CD14-positive monocyte (primary cell): ENCODE measurements around the gene TMEM237. TPM values are rescaled to one million over a fixed set of nuclear protein-coding genes. Genes with fewer than 3 reads are reported as not detected.

ENCODE experiments used
- DNase-seq, 3 donors: peaks; one replicate each; pipeline ENCODE4 v3.0.0-alpha.2; 2011 to 2022
- H2AFZ ChIP-seq: 2 replicates; pipeline ENCODE4 v1.6.0; 2012; ENCODE audit warnings: mild to moderate bottlenecking, low read depth, low read length, inconsistent platforms; ENCODE audit not compliant: insufficient read depth, poor library complexity, severe bottlenecking
- H3K27ac ChIP-seq, 2 donors: 1 replicate in 1 of 2; 2 replicates in 1 of 2; pipeline ENCODE4 v1.5.1; 2012 to 2013; ENCODE audit warnings: low read length in 2 of 2, control low read depth in 1 of 2, inconsistent platforms in 1 of 2, low read depth in 1 of 2, mild to moderate bottlenecking in 1 of 2
- H3K27me3 ChIP-seq, 2 donors: one replicate each; pipeline versions ENCODE4 v1.6.0 to v1.6.1; 2011 to 2013; ENCODE audit warnings: low read length in 2 of 2; ENCODE audit not compliant: control insufficient read depth in 2 of 2, insufficient read depth in 2 of 2
- H3K36me3 ChIP-seq, 2 donors: replicated peaks in 1 of 2; 1 replicate in 1 of 2; 2 replicates in 1 of 2; pipeline versions ENCODE4 v1.5.1 to v1.6.1; 2012 to 2013; ENCODE audit warnings: low read length in 2 of 2, control low read depth in 1 of 2, inconsistent platforms in 1 of 2, mild to moderate bottlenecking in 1 of 2; ENCODE audit not compliant: insufficient read depth in 2 of 2, control insufficient read depth in 1 of 2
- H3K4me1 ChIP-seq, 2 donors: 1 replicate in 1 of 2; 2 replicates in 1 of 2; pipeline versions ENCODE4 v1.5.1 to v1.6.1; 2012 to 2013; ENCODE audit warnings: low read length in 2 of 2, control low read depth in 1 of 2, inconsistent platforms in 1 of 2, mild to moderate bottlenecking in 1 of 2, moderate library complexity in 1 of 2; ENCODE audit not compliant: insufficient read depth in 2 of 2, control insufficient read depth in 1 of 2
- H3K4me2 ChIP-seq: replicated peaks from 2 replicates; pipeline ENCODE3; 2012; ENCODE audit warnings: low read length, moderate library complexity, mild to moderate bottlenecking; ENCODE audit not compliant: poor library complexity, severe bottlenecking; ENCODE audit errors: extremely low read depth
- H3K4me3 ChIP-seq, 3 experiments: fragments of 200-600 bp in 1 of 3; sonication (generic) in 1 of 3; replicated peaks in 1 of 3; 1 replicate in 2 of 3; 2 replicates in 1 of 3; pipeline ENCODE4 v1.5.1; 2011 to 2013; ENCODE audit warnings: low read length in 3 of 3, mild to moderate bottlenecking in 3 of 3, control low read depth in 2 of 3, low read depth in 2 of 3, inconsistent platforms in 1 of 3, moderate library complexity in 1 of 3
- H3K79me2 ChIP-seq: 2 replicates; pipeline ENCODE4 v1.6.0; 2012; ENCODE audit warnings: mild to moderate bottlenecking, control low read depth, inconsistent platforms, low read length, moderate library complexity; ENCODE audit not compliant: insufficient read depth
- H3K9ac ChIP-seq: 2 replicates; pipeline ENCODE4 v1.6.0; 2017; ENCODE audit warnings: low read length, mild to moderate bottlenecking; ENCODE audit not compliant: insufficient read depth, poor library complexity, severe bottlenecking
- H3K9me3 ChIP-seq, 2 donors: replicated peaks in 1 of 2; 1 replicate in 1 of 2; 2 replicates in 1 of 2; pipeline versions ENCODE4 v1.5.1 to v1.6.1; 2012 to 2013; ENCODE audit warnings: low read length in 2 of 2, control low read depth in 1 of 2; ENCODE audit not compliant: control insufficient read depth in 1 of 2, insufficient read depth in 1 of 2
- H4K20me1 ChIP-seq: 2 replicates; pipeline ENCODE4 v1.6.0; 2012; ENCODE audit warnings: mild to moderate bottlenecking, low read length, control low read depth, moderate library complexity; ENCODE audit not compliant: insufficient read depth
- H3K27ac Mint-ChIP-seq, 7 donors: one replicate each; pipeline ENCODE4 v1.8.0; 2020; ENCODE audit warnings: mild to moderate bottlenecking in 7 of 7, mixed read lengths in 7 of 7, moderate library complexity in 6 of 7, inconsistent platforms in 2 of 7
- H3K27me3 Mint-ChIP-seq, 3 donors: one replicate each; pipeline ENCODE4 v1.8.0; 2021 to 2022; ENCODE audit warnings: low read depth in 3 of 3, mild to moderate bottlenecking in 3 of 3, mixed read lengths in 3 of 3, moderate library complexity in 3 of 3, inconsistent platforms in 1 of 3
- H3K36me3 Mint-ChIP-seq, 2 donors: one replicate each; pipeline ENCODE4 v1.8.0; 2020; ENCODE audit warnings: mixed read lengths in 2 of 2, inconsistent platforms in 1 of 2, mild to moderate bottlenecking in 1 of 2
- H3K4me1 Mint-ChIP-seq: one replicate; pipeline ENCODE4 v1.8.0; 2020; ENCODE audit warnings: mild to moderate bottlenecking, mixed read lengths
- H3K4me3 Mint-ChIP-seq, 2 donors: one replicate each; pipeline ENCODE4 v1.8.0; 2020; ENCODE audit warnings: mild to moderate bottlenecking in 2 of 2, mixed read lengths in 2 of 2, moderate library complexity in 1 of 2
- H3K9me3 Mint-ChIP-seq, 7 donors: one replicate each; pipeline ENCODE4 v1.8.0; 2020 to 2022; ENCODE audit warnings: mixed read lengths in 7 of 7, mild to moderate bottlenecking in 6 of 7, moderate library complexity in 6 of 7, inconsistent platforms in 2 of 7
- CTCF ChIP-seq: fragments of 200-600 bp; IDR thresholded peaks from one replicate; pipeline ENCODE4 v1.8.0; 2022; ENCODE audit warnings: antibody characterized with exemption, mild to moderate bottlenecking
- WGBS: methylation state at CpG from one replicate; pipeline ENCODE4 v1.1.5; 2013; ENCODE audit warnings: missing lambda C conversion rate; ENCODE audit not compliant: insufficient coverage; 5-methylcytosine and 5-hydroxymethylcytosine counted together
- intact Hi-C, 2 donors: fragments of 100-400 bp; cut with micrococcal nuclease; formaldehyde crosslinking; loops; one replicate each; pipeline versions ENCODE4 v1.15.0 to v1.15.1; 2023
- polyA plus RNA-seq, 3 donors: library from polyadenylated mRNA; depleted of rRNA in 1 of 3; unstranded in 2 of 3; stranded (reverse) in 1 of 3; fragments of 300-500 nt in 2 of 3; fragments of >200 nt in 1 of 3; fragmentation: Illumina TruSeq in 2 of 3; gene quantifications; 1 replicate in 2 of 3; 2 replicates in 1 of 3; pipeline ENCODE4 v1.2.3, GENCODE V29; 2012 to 2021

The TMEM237 gene
- polyA plus RNA-seq, 3 donors, result 0.33 to 1.0 (median 0.53) TPM

- Histone ChIP-seq H3K4me1 (peaks cover 0 to 3% of the 10 kb centered on the region in 2 donors), H3K36me3 (no peaks in the 10 kb centered on the region), H3K27me3 (no peaks in the 10 kb centered on the region), H4K20me1 (no peaks in the 10 kb centered on the region), H3K9me3 (no peaks in the 10 kb centered on the region), H3K27ac (no peak overlapping the region), H2AFZ (no peak overlapping the region), H3K4me2 (no peak overlapping the region), H3K79me2 (no peaks in the 10 kb centered on the region), H3K4me3 (no peak overlapping the region), H3K9ac (no peak overlapping the region)
- Mint-ChIP-seq H3K9me3 (no peaks in the 10 kb centered on the region), H3K36me3 (no peaks in the 10 kb centered on the region), H3K4me3 (no peak overlapping the region), H3K27ac (no peak overlapping the region), H3K27me3 (peaks cover 0 to 4% (median 0%) of the 10 kb centered on the region in 3 donors), H3K4me1 (peaks cover 29% of the 10 kb centered on the region)
- TF ChIP-seq CTCF, result no peak
- no peak for DNase-seq
- intact Hi-C loops, result no loop called here
- 91% methylated on average over 11 of the region's 11 CpGs for WGBS
Observed at GRCh38 chr2:201656102-201656501, 12.8 kb upstream of the TMEM237 start.

GRCh38 chr2:201654616-201655384 lies 11.5 kb upstream of the TMEM237 start:
- no peaks in the 10 kb centered on the region for H3K4me1 ChIP-seq
- H3K27ac ChIP-seq, result no peak overlapping the region
- H3K9me3 ChIP-seq, result no peaks in the 10 kb centered on the region
- H3K4me3 ChIP-seq, result no peak overlapping the region
- H3K27me3 Mint-ChIP-seq, result peaks cover 0 to 4% (median 0%) of the 10 kb centered on the region in 3 donors
- H3K4me2 ChIP-seq, result no peak overlapping the region
- H3K9me3 Mint-ChIP-seq, result no peaks in the 10 kb centered on the region
- no peaks in the 10 kb centered on the region for H3K36me3 Mint-ChIP-seq
- H3K79me2 ChIP-seq, result no peaks in the 10 kb centered on the region
- peak overlapping the region in 2 of 7 donors; percentile 47 to 65 for H3K27ac Mint-ChIP-seq
- peaks cover 18% of the 10 kb centered on the region for H3K4me1 Mint-ChIP-seq
- no peaks in the 10 kb centered on the region for H3K36me3 ChIP-seq
- no peaks in the 10 kb centered on the region for H3K27me3 ChIP-seq
- peak in 1 of 3 donors; percentile 10 for DNase-seq
- TF ChIP-seq CTCF, result no peak
- WGBS, result 93% methylated on average over 3 of the region's 5 CpGs
- H3K4me3 Mint-ChIP-seq, result no peak overlapping the region
- intact Hi-C loops, result no loop called here
- no peaks in the 10 kb centered on the region for H4K20me1 ChIP-seq
- H3K9ac ChIP-seq, result no peak overlapping the region
- peak overlapping the region; percentile 25 for H2AFZ ChIP-seq
